Panc1 (cell line): ENCODE data around the gene MCMBP. TPM values are rescaled to one million over a fixed set of nuclear protein-coding genes. Genes with fewer than 3 reads are reported as not detected.
"Not testable (repeated sequence)": the region's sequence is repeated elsewhere in the genome, so short reads cannot be mapped to it uniquely, and the experiment has no call there.

ENCODE experiments used
- ATAC-seq: fragments of 200-7000 bp; cut with Tn5 transposase; 2 replicates; pipeline ENCODE4 v1.9.1; 2020; ENCODE audit warnings: mild to moderate bottlenecking, moderate library complexity
- BruUV-seq: library from RNA; stranded (reverse); fragments of 400-500 nt; replicated peaks from 2 replicates; lab custom pipeline; 2021; lab: Mats Ljungman, UMichigan
- CTCF ChIA-PET: fragments of 300-600 bp; sonication (Branson Sonifier 250); formaldehyde crosslinking; loops from one replicate; lab custom pipeline; 2022; ENCODE audit warnings: antibody characterized with exemption; lab: Charles Lee
- POLR2A ChIA-PET: fragments of 300-600 bp; sonication (Branson Sonifier 250); formaldehyde crosslinking; loops from one replicate; lab custom pipeline; 2022; ENCODE audit warnings: antibody characterized with exemption; lab: Charles Lee
- DNase-seq: peaks from one replicate; pipeline ENCODE4 v3.0.0-alpha.2; 2010; ENCODE audit warnings: low read depth, low spot score
- H3K27ac ChIP-seq: 2 replicates; pipeline ENCODE4 v1.5.1; 2011; ENCODE audit warnings: mild to moderate bottlenecking, low read length, inconsistent platforms
- H3K27me3 ChIP-seq: fragments of 200-500 bp; sonication (Bioruptor generic); 2 replicates; pipeline ENCODE4 v1.6.0; 2014; ENCODE audit warnings: low read length, inconsistent platforms; ENCODE audit not compliant: control insufficient read depth, insufficient read depth
- H3K36me3 ChIP-seq: fragments of 200-500 bp; sonication (Bioruptor generic); 2 replicates; pipeline ENCODE4 v1.5.1; 2014; ENCODE audit warnings: inconsistent platforms, mild to moderate bottlenecking, low read length, moderate library complexity; ENCODE audit not compliant: control insufficient read depth, insufficient read depth
- H3K4me1 ChIP-seq: 2 replicates; pipeline ENCODE4 v1.5.1; 2011; ENCODE audit warnings: inconsistent platforms, mild to moderate bottlenecking, low read length, moderate library complexity; ENCODE audit not compliant: control insufficient read depth, insufficient read depth
- H3K4me3 ChIP-seq, 2 experiments: 2 replicates each; pipeline ENCODE4 v1.5.1; 2011 to 2012; ENCODE audit warnings: low read depth in 2 of 2, low read length in 2 of 2, mild to moderate bottlenecking in 2 of 2, inconsistent platforms in 1 of 2, moderate library complexity in 1 of 2
- H3K9me3 ChIP-seq: fragments of 200-500 bp; sonication (Bioruptor generic); 2 replicates; pipeline ENCODE4 v1.5.1; 2014; ENCODE audit warnings: low read depth, mild to moderate bottlenecking, inconsistent platforms, low read length, moderate library complexity; ENCODE audit not compliant: control insufficient read depth, insufficient read depth
- POLR2AphosphoS5 ChIP-seq: IDR thresholded peaks from 2 replicates; pipeline ENCODE4 v1.6.1; 2012; ENCODE audit warnings: mild to moderate bottlenecking, low read depth, low read length, moderate library complexity
- SIN3A ChIP-seq: IDR thresholded peaks from 2 replicates; pipeline ENCODE4 v1.6.1; 2012; ENCODE audit warnings: low read depth, mild to moderate bottlenecking, low read length, moderate library complexity, borderline replicate concordance; ENCODE audit not compliant: insufficient read depth
- TCF7L2 ChIP-seq: IDR thresholded peaks from 2 replicates; pipeline ENCODE4 v1.6.1; 2011; ENCODE audit warnings: mild to moderate bottlenecking, low read depth, low read length, inconsistent platforms
- in situ Hi-C: cut with HindIII; loops from 2 replicates; pipeline ENCODE4 v1.10.0; 2016; ENCODE audit warnings: low sequenced_read_pairs, low pct_unique_long_range_greater_than_20kb
- intact Hi-C: fragments of 100-400 bp; cut with micrococcal nuclease; formaldehyde crosslinking; loops from one replicate; pipeline ENCODE4 v1.10.0; 2022; ENCODE audit not compliant: unreplicated experiment
- total RNA-seq: library from RNA; stranded (reverse); gene quantifications from one replicate; pipeline ENCODE4 v1.2.1, GENCODE V29; 2021; ENCODE audit not compliant: unreplicated experiment
- TF ChIP-seq, protein P1 (sequence below): fragments of 450-650 bp; IDR thresholded peaks from 2 replicates; pipeline ENCODE4 v1.5.1; 2017; ENCODE audit warnings: mild to moderate bottlenecking
- TF ChIP-seq, protein P2 (sequence below), 2 experiments: IDR thresholded peaks; 2 replicates each; pipeline ENCODE4 v1.6.1; 2011 to 2012; ENCODE audit warnings: low read depth in 2 of 2, control low read depth in 1 of 2, low read length in 1 of 2, mild to moderate bottlenecking in 1 of 2, moderate library complexity in 1 of 2; ENCODE audit not compliant: insufficient read depth in 1 of 2

The MCMBP gene
- total RNA-seq, 1 experiment from 2014 or later, result 94.5 TPM

DNA sequence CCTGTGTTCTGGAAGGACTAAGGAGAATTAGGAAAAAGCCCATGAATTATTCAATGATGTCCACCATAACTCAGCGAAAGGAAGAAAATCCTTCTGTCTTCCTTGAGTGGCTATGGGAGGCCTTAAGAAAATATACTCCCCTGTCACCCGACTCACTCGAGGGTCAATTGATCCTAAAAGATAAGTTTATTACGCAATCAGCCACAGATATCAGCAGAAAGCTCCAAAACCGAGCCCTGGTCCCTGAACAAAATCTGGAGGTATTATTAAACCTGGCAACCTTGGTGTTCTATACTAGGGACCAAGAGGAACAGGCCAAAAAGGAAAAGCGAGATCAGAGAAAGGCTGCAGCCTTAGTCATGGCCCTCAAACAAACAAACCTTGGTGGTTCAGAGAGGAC, 13.4 kb upstream of the MCMBP start:
- BruUV-seq, H3K36me3 ChIP-seq, CTCF ChIA-PET, ATAC-seq, POLR2A ChIA-PET, H3K4me3 ChIP-seq, H3K4me1 ChIP-seq, H3K27me3 ChIP-seq, in situ Hi-C loops, DNase-seq, intact Hi-C loops, H3K9me3 ChIP-seq, H3K27ac ChIP-seq: not testable (repeated sequence)

DNA sequence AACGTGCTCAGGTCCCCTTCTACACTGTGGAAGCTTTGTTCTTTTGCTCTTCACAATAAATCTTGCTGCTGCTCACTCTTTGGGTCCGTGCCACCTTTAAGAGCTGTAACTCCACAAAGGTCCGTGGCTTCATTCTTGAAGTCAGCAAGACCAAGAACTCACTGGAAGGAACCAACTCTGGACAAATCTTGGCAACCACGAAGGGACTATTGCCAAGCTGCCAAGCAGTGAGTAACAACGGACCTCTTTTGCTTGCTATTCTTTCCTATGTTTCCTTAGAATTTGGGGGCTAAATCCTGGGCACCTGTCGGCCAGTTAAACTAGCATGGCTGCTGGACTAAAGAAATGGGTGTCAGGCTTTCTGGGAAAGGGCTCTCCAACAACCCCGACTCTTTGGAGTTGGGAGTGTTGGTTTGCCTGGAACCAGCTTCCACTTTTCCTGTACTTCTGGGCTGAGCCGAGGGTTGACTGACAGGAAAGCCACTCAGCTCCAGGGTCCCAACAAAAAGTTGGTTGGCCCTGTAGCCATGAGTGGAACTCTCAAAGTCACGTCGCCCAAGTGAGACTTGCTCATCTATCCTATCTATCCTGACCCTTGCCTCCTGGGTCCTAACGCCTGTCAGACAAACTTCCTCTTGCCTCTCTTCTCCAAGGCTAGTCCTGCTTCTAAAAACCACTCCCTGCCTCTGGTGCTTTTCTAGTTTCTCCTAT, 11.4 kb upstream of the MCMBP start:
- in situ Hi-C loops, BruUV-seq, CTCF ChIA-PET: not testable (repeated sequence)

DNA sequence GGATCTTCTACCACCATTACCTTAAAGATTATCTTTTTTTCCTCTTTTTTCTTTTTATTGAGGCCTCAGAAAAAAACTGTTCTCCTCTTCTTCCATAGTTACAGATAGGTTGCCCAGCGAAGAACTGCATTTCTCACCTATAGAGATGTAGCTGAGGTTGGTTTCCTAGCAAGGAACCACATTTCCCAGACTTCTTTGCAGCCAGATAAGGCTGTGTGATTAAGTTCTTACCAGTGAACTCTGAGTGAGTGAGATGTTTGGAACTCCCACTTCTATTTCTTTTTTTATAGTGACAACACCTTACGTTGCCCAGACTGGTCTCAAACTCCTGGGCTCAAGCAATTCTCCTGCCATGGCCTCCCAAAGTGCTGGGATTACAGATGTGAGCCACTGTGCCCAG, 5.9 kb upstream of the MCMBP start:
- no peak overlapping the region for H3K27ac ChIP-seq
- intact Hi-C loops, result no loop called here
- POLR2A ChIA-PET, result no interaction called here
- no peaks in the 10 kb centered on the region for H3K9me3 ChIP-seq
- no peak for ATAC-seq
- H3K36me3 ChIP-seq, result no peaks in the 10 kb centered on the region
- BruUV-seq, result no TSS peak
- no peak overlapping the region for H3K4me3 ChIP-seq
- TF ChIP-seq TCF7L2, result no peak
- no peak for TF ChIP-seq SIN3A
- TF ChIP-seq, protein P1, sequence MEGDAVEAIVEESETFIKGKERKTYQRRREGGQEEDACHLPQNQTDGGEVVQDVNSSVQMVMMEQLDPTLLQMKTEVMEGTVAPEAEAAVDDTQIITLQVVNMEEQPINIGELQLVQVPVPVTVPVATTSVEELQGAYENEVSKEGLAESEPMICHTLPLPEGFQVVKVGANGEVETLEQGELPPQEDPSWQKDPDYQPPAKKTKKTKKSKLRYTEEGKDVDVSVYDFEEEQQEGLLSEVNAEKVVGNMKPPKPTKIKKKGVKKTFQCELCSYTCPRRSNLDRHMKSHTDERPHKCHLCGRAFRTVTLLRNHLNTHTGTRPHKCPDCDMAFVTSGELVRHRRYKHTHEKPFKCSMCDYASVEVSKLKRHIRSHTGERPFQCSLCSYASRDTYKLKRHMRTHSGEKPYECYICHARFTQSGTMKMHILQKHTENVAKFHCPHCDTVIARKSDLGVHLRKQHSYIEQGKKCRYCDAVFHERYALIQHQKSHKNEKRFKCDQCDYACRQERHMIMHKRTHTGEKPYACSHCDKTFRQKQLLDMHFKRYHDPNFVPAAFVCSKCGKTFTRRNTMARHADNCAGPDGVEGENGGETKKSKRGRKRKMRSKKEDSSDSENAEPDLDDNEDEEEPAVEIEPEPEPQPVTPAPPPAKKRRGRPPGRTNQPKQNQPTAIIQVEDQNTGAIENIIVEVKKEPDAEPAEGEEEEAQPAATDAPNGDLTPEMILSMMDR, result no peak
- TF ChIP-seq POLR2AphosphoS5, result no peak
- TF ChIP-seq, protein P2, sequence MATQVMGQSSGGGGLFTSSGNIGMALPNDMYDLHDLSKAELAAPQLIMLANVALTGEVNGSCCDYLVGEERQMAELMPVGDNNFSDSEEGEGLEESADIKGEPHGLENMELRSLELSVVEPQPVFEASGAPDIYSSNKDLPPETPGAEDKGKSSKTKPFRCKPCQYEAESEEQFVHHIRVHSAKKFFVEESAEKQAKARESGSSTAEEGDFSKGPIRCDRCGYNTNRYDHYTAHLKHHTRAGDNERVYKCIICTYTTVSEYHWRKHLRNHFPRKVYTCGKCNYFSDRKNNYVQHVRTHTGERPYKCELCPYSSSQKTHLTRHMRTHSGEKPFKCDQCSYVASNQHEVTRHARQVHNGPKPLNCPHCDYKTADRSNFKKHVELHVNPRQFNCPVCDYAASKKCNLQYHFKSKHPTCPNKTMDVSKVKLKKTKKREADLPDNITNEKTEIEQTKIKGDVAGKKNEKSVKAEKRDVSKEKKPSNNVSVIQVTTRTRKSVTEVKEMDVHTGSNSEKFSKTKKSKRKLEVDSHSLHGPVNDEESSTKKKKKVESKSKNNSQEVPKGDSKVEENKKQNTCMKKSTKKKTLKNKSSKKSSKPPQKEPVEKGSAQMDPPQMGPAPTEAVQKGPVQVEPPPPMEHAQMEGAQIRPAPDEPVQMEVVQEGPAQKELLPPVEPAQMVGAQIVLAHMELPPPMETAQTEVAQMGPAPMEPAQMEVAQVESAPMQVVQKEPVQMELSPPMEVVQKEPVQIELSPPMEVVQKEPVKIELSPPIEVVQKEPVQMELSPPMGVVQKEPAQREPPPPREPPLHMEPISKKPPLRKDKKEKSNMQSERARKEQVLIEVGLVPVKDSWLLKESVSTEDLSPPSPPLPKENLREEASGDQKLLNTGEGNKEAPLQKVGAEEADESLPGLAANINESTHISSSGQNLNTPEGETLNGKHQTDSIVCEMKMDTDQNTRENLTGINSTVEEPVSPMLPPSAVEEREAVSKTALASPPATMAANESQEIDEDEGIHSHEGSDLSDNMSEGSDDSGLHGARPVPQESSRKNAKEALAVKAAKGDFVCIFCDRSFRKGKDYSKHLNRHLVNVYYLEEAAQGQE (IDR thresholded peaks at IDR 0.05; ENCODE audit: insufficient read depth in 1 of 2, low read depth in 2 of 2, low read length in 1 of 2), result no peak
- H3K4me1 ChIP-seq, result 0 out of 2 replicates have a peak, but pooled peaks cover 5% of the 10 kb centered on the region
- DNase-seq, result no peak
- no peaks in the 10 kb centered on the region for H3K27me3 ChIP-seq
- CTCF ChIA-PET, result no interaction called here
- in situ Hi-C loops, result no loop called here

More for the DNA sequence above, 11.4 kb upstream of the MCMBP start:
- POLR2A ChIA-PET, DNase-seq, H3K36me3 ChIP-seq, H3K4me3 ChIP-seq, intact Hi-C loops, H3K4me1 ChIP-seq, ATAC-seq, H3K27ac ChIP-seq, H3K27me3 ChIP-seq, H3K9me3 ChIP-seq: not testable (repeated sequence)
